KOPT-K1 (cell line): ENCODE results near the gene RAB6B.

ENCODE experiments used
- H3K27ac ChIP-seq: fragments of 200-600 bp; sonication (generic); 2 replicates; pipeline ENCODE4 v1.5.1; 2016; ENCODE audit warnings: antibody characterized with exemption, mild to moderate bottlenecking, low read depth, low read length; ENCODE audit not compliant: poor library complexity, severe bottlenecking
- H3K36me3 ChIP-seq: fragments of 200-600 bp; sonication (generic); 2 replicates; pipeline ENCODE4 v1.5.1; 2017; ENCODE audit warnings: antibody characterized with exemption, mild to moderate bottlenecking, low read length, moderate library complexity; ENCODE audit not compliant: insufficient read depth
- H3K9me3 ChIP-seq: fragments of 200-600 bp; sonication (generic); 2 replicates; pipeline ENCODE4 v1.5.1; 2017; ENCODE audit warnings: antibody characterized with exemption, low read length, mild to moderate bottlenecking; ENCODE audit not compliant: insufficient read depth, poor library complexity, severe bottlenecking

Gene RAB6B

GRCh38 chr3:133835961-133836360 is 59.7 kb downstream of the RAB6B start:
- Histone ChIP-seq H3K27ac (no peak overlapping the region), H3K9me3 (no peaks in the 10 kb centered on the region), H3K36me3 (no peaks in the 10 kb centered on the region)

- Histone ChIP-seq H3K9me3 (no peaks in the 10 kb centered on the region), H3K36me3 (no peaks in the 10 kb centered on the region), H3K27ac (no peak overlapping the region)
Observed at GRCh38 chr3:133835418-133835743, 60.3 kb downstream of the RAB6B start.

- no peak overlapping the region for H3K27ac ChIP-seq
- no peaks in the 10 kb centered on the region for H3K36me3 ChIP-seq
- H3K9me3 ChIP-seq = no peaks in the 10 kb centered on the region
Observed at GRCh38 chr3:133834621-133835417, 60.9 kb downstream of the RAB6B start.

GRCh38 chr3:133833880-133834620 is 61.6 kb downstream of the RAB6B start:
- H3K36me3 ChIP-seq = no peaks in the 10 kb centered on the region
- H3K9me3 ChIP-seq = no peaks in the 10 kb centered on the region
- no peak overlapping the region for H3K27ac ChIP-seq

- Histone ChIP-seq H3K9me3 (no peaks in the 10 kb centered on the region), H3K36me3 (no peaks in the 10 kb centered on the region), H3K27ac (no peak overlapping the region)
Observed at GRCh38 chr3:133833267-133833666, 62.4 kb downstream of the RAB6B start.

- Histone ChIP-seq H3K9me3 (no peaks in the 10 kb centered on the region), H3K27ac (no peak overlapping the region), H3K36me3 (no peaks in the 10 kb centered on the region)
Observed at GRCh38 chr3:133832802-133833144, 62.9 kb downstream of the RAB6B start.

GRCh38 chr3:133831966-133832801 is 63.5 kb downstream of the RAB6B start:
- H3K27ac ChIP-seq = no peak overlapping the region
- no peaks in the 10 kb centered on the region for H3K9me3 ChIP-seq
- H3K36me3 ChIP-seq = no peaks in the 10 kb centered on the region

GRCh38 chr3:133830071-133830470 is 65.6 kb downstream of the RAB6B start:
- Histone ChIP-seq H3K27ac (no peak overlapping the region), H3K9me3 (no peaks in the 10 kb centered on the region), H3K36me3 (peaks cover 6% of the 10 kb centered on the region)

- Histone ChIP-seq H3K27ac (no peak overlapping the region), H3K9me3 (no peaks in the 10 kb centered on the region), H3K36me3 (peaks cover 14% of the 10 kb centered on the region)
Observed at GRCh38 chr3:133829310-133829707, 66.4 kb downstream of the RAB6B start.

GRCh38 chr3:133828576-133829309 is 66.9 kb downstream of the RAB6B start:
- no peaks in the 10 kb centered on the region for H3K9me3 ChIP-seq
- H3K36me3 ChIP-seq = peaks cover 19% of the 10 kb centered on the region
- no peak overlapping the region for H3K27ac ChIP-seq

GRCh38 chr3:133827684-133828083 is 68.0 kb downstream of the RAB6B start:
- Histone ChIP-seq H3K9me3 (no peaks in the 10 kb centered on the region), H3K36me3 (peaks cover 29% of the 10 kb centered on the region), H3K27ac (no peak overlapping the region)

- Histone ChIP-seq H3K36me3 (peaks cover 35% of the 10 kb centered on the region), H3K27ac (no peak overlapping the region), H3K9me3 (no peaks in the 10 kb centered on the region)
Observed at GRCh38 chr3:133827136-133827535, 68.5 kb downstream of the RAB6B start.

- no peak overlapping the region for H3K27ac ChIP-seq
- H3K9me3 ChIP-seq = no peaks in the 10 kb centered on the region
- H3K36me3 ChIP-seq = peaks cover 45% of the 10 kb centered on the region
Observed at GRCh38 chr3:133825969-133826727, 69.5 kb downstream of the RAB6B start.

GRCh38 chr3:133824961-133825485 is 70.7 kb downstream of the RAB6B start:
- Histone ChIP-seq H3K27ac (no peak overlapping the region), H3K36me3 (peaks cover 56% of the 10 kb centered on the region), H3K9me3 (no peaks in the 10 kb centered on the region)
